CD4-positive, alpha-beta memory T cell (primary cell): ENCODE measurements around the gene PARM1. TPM values are rescaled to one million over a fixed set of nuclear protein-coding genes. Genes with fewer than 3 reads are reported as not detected.

Experiments used
- CTCF ChIA-PET: fragments of 350-600 bp; sonication (Branson Sonifier 250); formaldehyde crosslinking; loops from one replicate; lab custom pipeline; 2021; ENCODE audit warnings: inconsistent platforms; ENCODE audit not compliant: partially characterized antibody; lab: Charles Lee
- POLR2A ChIA-PET: fragments of 350-600 bp; sonication (Branson Sonifier 250); formaldehyde crosslinking; loops from one replicate; lab custom pipeline; 2021; ENCODE audit not compliant: partially characterized antibody; lab: Charles Lee
- DNase-seq, 5 donors: peaks; one replicate each; pipeline versions ENCODE4 v3.0.0 to v3.0.0-alpha.2; 2020 to 2022; ENCODE audit warnings: mixed read lengths in 1 of 5
- H3K27ac ChIP-seq: one replicate; pipeline ENCODE4 v1.7.0; 2013; ENCODE audit warnings: low read depth, low read length
- H3K27me3 ChIP-seq: 2 replicates; pipeline ENCODE4 v1.7.0; 2013; ENCODE audit warnings: mild to moderate bottlenecking, low read length, moderate library complexity; ENCODE audit not compliant: insufficient read depth
- H3K36me3 ChIP-seq: 2 replicates; pipeline ENCODE4 v1.7.0; 2013; ENCODE audit warnings: mild to moderate bottlenecking, low read length, moderate library complexity; ENCODE audit not compliant: insufficient read depth
- H3K4me1 ChIP-seq: 2 replicates; pipeline ENCODE4 v1.7.0; 2013; ENCODE audit warnings: mild to moderate bottlenecking, low read length, moderate library complexity; ENCODE audit not compliant: insufficient read depth
- H3K4me3 ChIP-seq, 2 donors: one replicate each; pipeline ENCODE4 v1.7.0; 2013; ENCODE audit warnings: low read length in 2 of 2, mild to moderate bottlenecking in 1 of 2
- H3K9me3 ChIP-seq, 2 donors: one replicate each; pipeline ENCODE4 v1.7.0; 2013; ENCODE audit warnings: low read length in 2 of 2, control low read depth in 1 of 2; ENCODE audit not compliant: control insufficient read depth in 1 of 2
- H3K27ac Mint-ChIP-seq, 7 donors: one replicate each; pipeline ENCODE4 v1.8.0; 2020 to 2021; ENCODE audit warnings: mixed read lengths in 7 of 7, mild to moderate bottlenecking in 6 of 7, inconsistent platforms in 3 of 7, moderate library complexity in 3 of 7
- H3K27me3 Mint-ChIP-seq, 2 donors: one replicate each; pipeline ENCODE4 v1.8.0; 2020 to 2021; ENCODE audit warnings: mixed read lengths in 2 of 2
- H3K36me3 Mint-ChIP-seq, 2 donors: one replicate each; pipeline ENCODE4 v1.8.0; 2020 to 2021; ENCODE audit warnings: mixed read lengths in 2 of 2, inconsistent platforms in 1 of 2, mild to moderate bottlenecking in 1 of 2
- H3K4me1 Mint-ChIP-seq, 4 donors: one replicate each; pipeline ENCODE4 v1.8.0; 2020 to 2021; ENCODE audit warnings: mixed read lengths in 4 of 4, mild to moderate bottlenecking in 1 of 4
- H3K4me3 Mint-ChIP-seq, 8 donors: one replicate each; pipeline ENCODE4 v1.8.0; 2020 to 2021; ENCODE audit warnings: mixed read lengths in 8 of 8, mild to moderate bottlenecking in 7 of 8, moderate library complexity in 6 of 8, inconsistent platforms in 3 of 8
- H3K9me3 Mint-ChIP-seq, 8 donors: one replicate each; pipeline ENCODE4 v1.8.0; 2020 to 2021; ENCODE audit warnings: mixed read lengths in 8 of 8, mild to moderate bottlenecking in 5 of 8, inconsistent platforms in 3 of 8, moderate library complexity in 1 of 8
- intact Hi-C: fragments of 100-400 bp; cut with micrococcal nuclease; formaldehyde crosslinking; loops from one replicate; pipeline ENCODE4 v1.15.1; 2023
- polyA plus RNA-seq, 2 donors: library from polyadenylated mRNA; unstranded; fragments of 300-500 nt; fragmentation: Illumina TruSeq; gene quantifications; one replicate each; pipeline ENCODE4 v1.2.3, GENCODE V29; 2021
- total RNA-seq, 2 experiments: library from RNA; stranded (reverse); gene quantifications; one replicate each; pipeline ENCODE4 v1.2.3, GENCODE V29; 2021

PARM1 gene
- total and polyA plus RNA-seq, 4 experiments from 2014 or later, result 0.28 TPM; not detected in 3

GRCh38 chr4:75011131-75011795 is 78.3 kb downstream of the PARM1 start:
- Mint-ChIP-seq H3K4me3 (no peak overlapping the region), H3K36me3 (no peaks in the 10 kb centered on the region), H3K27me3 (no peaks in the 10 kb centered on the region), H3K4me1 (no peaks in the 10 kb centered on the region), H3K27ac (no peak overlapping the region), H3K9me3 (peaks cover 0 to 19% (median 8%) of the 10 kb centered on the region in 8 donors)
- DNase-seq, result no peak
- no peak overlapping the region for H3K27ac ChIP-seq
- no peaks in the 10 kb centered on the region for H3K36me3 ChIP-seq
- no peaks in the 10 kb centered on the region for H3K27me3 ChIP-seq
- ChIA-PET POLR2A (no interaction called here), CTCF (no interaction called here)
- H3K4me3 ChIP-seq, result no peak overlapping the region
- H3K9me3 ChIP-seq, result no peaks in the 10 kb centered on the region
- no peaks in the 10 kb centered on the region for H3K4me1 ChIP-seq
- intact Hi-C loops, result no loop called here

GRCh38 chr4:75015627-75016026 is 82.7 kb downstream of the PARM1 start:
- Mint-ChIP-seq H3K9me3 (peaks cover 0 to 4% (median 0%) of the 10 kb centered on the region in 8 donors), H3K4me3 (no peak overlapping the region), H3K27me3 (no peaks in the 10 kb centered on the region), H3K4me1 (no peaks in the 10 kb centered on the region), H3K36me3 (no peaks in the 10 kb centered on the region), H3K27ac (no peak overlapping the region)
- DNase-seq, result no peak
- H3K4me3 ChIP-seq, result no peak overlapping the region
- ChIA-PET CTCF (no interaction called here), POLR2A (no interaction called here)
- intact Hi-C loops, result no loop called here
- H3K4me1 ChIP-seq, result no peaks in the 10 kb centered on the region
- no peak overlapping the region for H3K27ac ChIP-seq
- H3K9me3 ChIP-seq, result no peaks in the 10 kb centered on the region
- no peaks in the 10 kb centered on the region for H3K36me3 ChIP-seq
- no peaks in the 10 kb centered on the region for H3K27me3 ChIP-seq

DNA sequence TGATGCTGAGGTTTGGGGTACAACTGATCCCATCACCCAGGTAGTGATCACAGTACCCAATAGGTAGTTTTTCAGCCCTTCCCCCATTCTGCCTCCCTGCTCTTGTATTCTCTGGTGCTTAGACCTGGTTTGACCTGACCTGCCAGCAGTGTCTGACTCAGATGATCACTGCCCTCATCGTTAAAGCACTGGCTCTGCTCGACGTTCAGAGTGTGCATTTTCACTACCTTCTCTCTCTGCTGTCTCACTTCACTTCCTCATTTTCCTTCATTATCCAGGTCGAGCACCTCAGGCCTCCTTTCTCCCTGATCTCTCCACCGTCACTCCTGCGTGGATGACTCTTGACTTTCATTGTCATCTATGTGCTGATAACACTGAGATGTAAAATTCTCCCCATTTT is 83.6 kb downstream of the PARM1 start:
- no peak overlapping the region for H3K27ac Mint-ChIP-seq
- Histone ChIP-seq H3K4me1 (no peaks in the 10 kb centered on the region), H3K36me3 (no peaks in the 10 kb centered on the region), H3K27ac (no peak overlapping the region), H3K27me3 (no peaks in the 10 kb centered on the region), H3K9me3 (no peaks in the 10 kb centered on the region), H3K4me3 (no peak overlapping the region)
- intact Hi-C loops, result no loop called here
- POLR2A ChIA-PET, result no interaction called here
- H3K4me1 Mint-ChIP-seq, result no peaks in the 10 kb centered on the region
- H3K9me3 Mint-ChIP-seq, result peaks cover 0 to 4% (median under 1%) of the 10 kb centered on the region in 8 donors
- CTCF ChIA-PET, result no interaction called here
- no peaks in the 10 kb centered on the region for H3K27me3 Mint-ChIP-seq
- H3K4me3 Mint-ChIP-seq, result no peak overlapping the region
- no peak for DNase-seq
- no peaks in the 10 kb centered on the region for H3K36me3 Mint-ChIP-seq

DNA sequence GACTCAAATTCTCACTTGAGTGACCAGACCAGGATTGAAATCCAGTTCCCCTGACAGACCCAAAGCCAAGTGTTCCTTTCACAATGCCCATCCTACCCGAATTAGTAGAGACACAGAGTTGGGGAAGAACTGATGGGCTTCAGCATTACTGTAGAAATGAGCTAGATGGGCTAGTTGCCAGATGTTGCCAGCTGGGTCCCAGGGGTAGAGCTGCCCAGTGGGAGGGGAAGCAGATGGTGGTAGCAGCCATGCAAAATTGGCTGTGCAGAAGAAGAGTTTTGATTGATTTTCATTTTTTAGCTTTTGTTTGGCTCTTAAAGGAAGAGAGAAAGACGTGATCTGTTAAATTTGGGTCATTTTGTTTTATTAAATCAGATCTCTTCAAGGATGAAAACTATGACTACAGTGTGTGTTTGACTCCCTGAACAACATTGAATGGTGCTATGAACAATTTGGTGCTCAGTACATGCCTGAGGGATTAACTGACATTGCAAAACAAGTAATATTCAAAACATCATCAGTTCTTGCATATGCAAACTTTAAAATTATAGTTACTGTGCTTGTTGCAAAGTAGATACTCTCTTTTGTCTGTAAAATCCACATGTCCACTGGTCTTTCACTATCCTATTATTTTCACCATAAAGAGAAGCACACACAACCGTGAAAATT is 86.0 kb downstream of the PARM1 start:
- intact Hi-C loops, result no loop called here
- H3K4me3 ChIP-seq, result no peak overlapping the region
- Mint-ChIP-seq H3K4me3 (no peak overlapping the region), H3K27me3 (no peaks in the 10 kb centered on the region), H3K27ac (no peak overlapping the region), H3K36me3 (no peaks in the 10 kb centered on the region), H3K4me1 (no peaks in the 10 kb centered on the region), H3K9me3 (peaks cover 0 to 4% (median under 1%) of the 10 kb centered on the region in 8 donors)
- H3K36me3 ChIP-seq, result no peaks in the 10 kb centered on the region
- CTCF ChIA-PET, result no interaction called here
- POLR2A ChIA-PET, result no interaction called here
- no peaks in the 10 kb centered on the region for H3K4me1 ChIP-seq
- no peaks in the 10 kb centered on the region for H3K27me3 ChIP-seq
- no peak for DNase-seq
- no peaks in the 10 kb centered on the region for H3K9me3 ChIP-seq
- H3K27ac ChIP-seq, result no peak overlapping the region

GRCh38 chr4:75025431-75025830 is 92.5 kb downstream of the PARM1 start:
- no peak overlapping the region for H3K27ac ChIP-seq
- no peaks in the 10 kb centered on the region for H3K36me3 ChIP-seq
- Mint-ChIP-seq H3K27ac (no peak overlapping the region), H3K27me3 (no peaks in the 10 kb centered on the region), H3K4me3 (no peak overlapping the region), H3K4me1 (no peaks in the 10 kb centered on the region), H3K9me3 (peaks cover 0 to 8% (median 1%) of the 10 kb centered on the region in 8 donors), H3K36me3 (no peaks in the 10 kb centered on the region)
- H3K4me1 ChIP-seq, result no peaks in the 10 kb centered on the region
- POLR2A ChIA-PET, result no interaction called here
- no peaks in the 10 kb centered on the region for H3K27me3 ChIP-seq
- DNase-seq, result no peak
- CTCF ChIA-PET, result no interaction called here
- intact Hi-C loops, result no loop called here
- H3K9me3 ChIP-seq, result no peaks in the 10 kb centered on the region
- no peak overlapping the region for H3K4me3 ChIP-seq

DNA sequence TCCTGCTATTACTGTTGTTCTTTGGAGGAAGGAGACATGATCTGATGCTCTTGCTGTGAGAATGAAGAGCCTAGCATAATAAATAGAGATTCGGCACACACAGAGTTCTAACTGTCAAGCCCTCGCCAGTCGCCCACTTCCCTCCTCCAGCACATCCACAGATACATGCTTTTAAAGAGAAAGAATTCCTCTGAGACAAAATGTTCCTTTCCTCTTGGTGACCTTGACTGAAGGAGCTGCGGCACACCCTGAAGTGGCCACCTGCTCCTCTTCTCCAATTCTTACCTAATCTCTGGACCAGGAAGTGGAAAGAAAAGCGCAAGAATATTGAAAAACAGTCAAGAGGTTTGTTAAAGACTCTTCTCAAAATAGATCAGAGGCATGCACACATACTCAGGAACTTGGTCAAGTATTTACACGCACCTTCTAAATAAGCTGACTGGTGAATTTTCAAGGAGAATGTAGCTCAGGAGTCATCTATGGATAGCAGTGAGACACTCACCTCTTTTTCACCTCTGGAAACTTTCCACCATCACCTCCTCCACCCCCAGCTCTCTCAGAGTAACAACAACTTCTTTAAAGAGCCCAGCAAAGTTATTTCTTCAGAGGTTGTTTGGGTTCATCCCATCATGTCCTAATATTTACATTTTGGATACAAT is 95.4 kb downstream of the PARM1 start:
- DNase-seq, result no peak
- no peak overlapping the region for H3K27ac ChIP-seq
- H3K36me3 Mint-ChIP-seq, result no peaks in the 10 kb centered on the region
- H3K9me3 ChIP-seq, result no peaks in the 10 kb centered on the region
- H3K27me3 ChIP-seq, result no peaks in the 10 kb centered on the region
- H3K36me3 ChIP-seq, result no peaks in the 10 kb centered on the region
- ChIA-PET CTCF (no interaction called here), POLR2A (no interaction called here)
- H3K4me3 ChIP-seq, result no peak overlapping the region
- H3K27ac Mint-ChIP-seq, result no peak overlapping the region
- intact Hi-C loops, result no loop called here
- no peaks in the 10 kb centered on the region for H3K4me1 ChIP-seq
- no peak overlapping the region for H3K4me3 Mint-ChIP-seq
- H3K9me3 Mint-ChIP-seq, result peaks cover 0 to 8% (median under 1%) of the 10 kb centered on the region in 8 donors
- no peaks in the 10 kb centered on the region for H3K4me1 Mint-ChIP-seq
- no peaks in the 10 kb centered on the region for H3K27me3 Mint-ChIP-seq

DNA sequence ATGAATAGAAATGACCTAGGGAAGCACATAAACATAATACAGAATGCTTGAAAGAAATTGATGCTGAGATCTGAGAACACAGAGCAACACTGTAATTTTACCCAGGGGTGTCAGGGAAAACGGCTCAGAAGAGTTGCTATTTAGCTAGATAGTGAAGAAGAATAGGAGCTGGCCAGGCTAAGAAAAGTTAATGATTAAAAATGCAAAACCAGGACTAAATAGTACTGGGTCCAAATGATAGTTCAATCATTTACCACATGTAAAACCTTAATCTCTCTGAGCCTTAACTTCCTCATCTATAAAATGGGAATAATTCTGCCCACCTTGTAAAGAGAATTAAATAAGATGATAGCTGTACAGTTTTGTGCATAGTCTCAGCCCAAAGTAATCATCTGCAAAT is 97.1 kb downstream of the PARM1 start:
- no peaks in the 10 kb centered on the region for H3K36me3 Mint-ChIP-seq
- no peak overlapping the region for H3K27ac Mint-ChIP-seq
- H3K4me3 Mint-ChIP-seq, result no peak overlapping the region
- no peak overlapping the region for H3K4me3 ChIP-seq
- DNase-seq, result no peak
- H3K27me3 Mint-ChIP-seq, result no peaks in the 10 kb centered on the region
- H3K9me3 ChIP-seq, result no peaks in the 10 kb centered on the region
- no peaks in the 10 kb centered on the region for H3K4me1 Mint-ChIP-seq
- H3K9me3 Mint-ChIP-seq, result peaks cover 0 to 8% (median 3%) of the 10 kb centered on the region in 8 donors
- no peaks in the 10 kb centered on the region for H3K36me3 ChIP-seq
- ChIA-PET POLR2A (no interaction called here), CTCF (no interaction called here)
- intact Hi-C loops, result no loop called here
- no peaks in the 10 kb centered on the region for H3K27me3 ChIP-seq
- H3K4me1 ChIP-seq, result no peaks in the 10 kb centered on the region
- H3K27ac ChIP-seq, result no peak overlapping the region
